Inferior parietal cortex (tissue), 1 donor: ENCODE results near the gene SLIT3.
"Not testable (repeated sequence)": the region's sequence is repeated elsewhere in the genome, so short reads cannot be mapped to it uniquely, and the experiment has no call there.

ENCODE experiments used
- DNase-seq: peaks from one replicate; pipeline ENCODE4 v3.0.0-alpha.2; 2016; ENCODE audit errors: extremely low spot score

SLIT3 gene

DNA sequence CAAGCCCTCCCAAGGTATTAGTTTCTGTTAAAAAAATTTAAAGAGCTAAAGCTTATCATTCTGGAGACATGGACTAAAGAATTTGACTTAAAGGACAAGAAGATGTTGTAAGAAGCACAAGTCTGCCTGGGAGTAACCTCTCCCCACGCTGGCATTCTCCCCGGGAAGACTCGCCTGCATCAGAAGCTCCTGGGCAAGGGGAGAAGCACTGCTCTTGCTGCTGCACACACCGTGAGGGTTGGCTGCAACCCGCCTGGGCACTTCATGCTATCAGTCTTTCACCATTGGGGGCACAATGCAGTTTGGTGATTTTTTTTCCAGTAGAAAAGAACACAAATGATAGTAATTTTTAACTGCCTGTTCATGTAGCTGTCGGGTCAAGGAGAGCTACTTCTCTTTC is 529.3 kb downstream of the SLIT3 start:
- no peak for DNase-seq

GRCh38 chr5:168770996-168771395 is 529.9 kb downstream of the SLIT3 start:
- no peak for DNase-seq

GRCh38 chr5:168770036-168770498 is 530.9 kb downstream of the SLIT3 start:
- no peak for DNase-seq

- DNase-seq, result no peak
Observed at GRCh38 chr5:168768172-168768571, 532.8 kb downstream of the SLIT3 start.

- DNase-seq, result no peak
Observed at GRCh38 chr5:168766426-168766700, 534.6 kb downstream of the SLIT3 start.

- DNase-seq, result no peak
Observed at GRCh38 chr5:168765551-168766425, 535.2 kb downstream of the SLIT3 start.

GRCh38 chr5:168765086-168765550 is 535.8 kb downstream of the SLIT3 start:
- no peak for DNase-seq

GRCh38 chr5:168756453-168757391 is 544.2 kb downstream of the SLIT3 start:
- DNase-seq, result no peak

GRCh38 chr5:168755548-168756093 is 545.3 kb downstream of the SLIT3 start:
- DNase-seq, result no peak

DNA sequence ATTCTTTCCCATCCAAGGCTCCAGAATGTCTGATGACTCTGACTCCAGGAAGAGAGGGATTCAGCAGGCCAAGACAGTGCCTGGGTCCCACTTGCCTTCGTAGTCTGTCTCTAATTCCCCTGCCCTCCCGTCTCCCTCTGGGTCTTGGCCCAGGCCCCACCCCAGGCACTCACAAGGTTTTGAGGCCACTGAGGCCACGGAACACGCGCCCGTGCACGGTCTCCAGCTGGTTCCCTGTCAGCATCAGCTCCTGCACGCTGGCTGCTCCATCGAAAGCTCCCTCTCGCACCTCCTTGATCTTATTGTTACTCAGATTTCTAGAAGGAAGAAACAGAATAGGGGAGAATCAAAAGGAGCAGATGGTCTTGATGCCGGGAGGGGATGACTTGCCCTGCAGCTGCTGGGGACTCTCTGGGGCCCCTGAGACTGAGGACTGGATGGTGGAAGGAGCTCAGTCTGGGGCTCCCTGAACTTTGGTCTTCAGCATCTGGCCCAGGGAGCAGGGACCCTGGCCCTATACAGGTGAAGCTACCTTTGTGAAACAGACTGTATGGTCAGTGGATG is 547.2 kb downstream of the SLIT3 start:
- no peak for DNase-seq

- DNase-seq, result no peak
Observed at GRCh38 chr5:168752416-168753190, 548.3 kb downstream of the SLIT3 start.

- no peak for DNase-seq
Observed at GRCh38 chr5:168752012-168752411, 548.9 kb downstream of the SLIT3 start.

DNA sequence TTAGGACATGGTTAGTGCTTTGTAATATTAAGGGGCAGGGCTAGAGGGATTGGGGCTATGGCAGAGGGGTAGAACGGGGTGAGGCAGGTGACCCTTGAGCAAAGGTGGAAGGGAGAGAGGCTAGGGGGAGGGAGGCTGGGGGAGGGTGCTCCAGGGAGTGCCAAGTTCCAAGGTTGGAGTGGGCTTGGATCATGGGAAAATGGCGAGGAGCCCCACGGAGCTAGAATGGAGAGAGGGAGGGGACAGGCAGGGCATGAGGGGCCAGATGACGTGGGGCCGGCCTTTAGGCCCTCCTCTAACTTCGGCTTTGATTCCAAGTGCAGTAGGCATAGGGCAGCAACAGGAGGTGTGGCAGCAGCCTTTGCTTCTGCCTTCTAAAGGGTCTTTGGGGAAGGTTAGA is 550.0 kb downstream of the SLIT3 start:
- DNase-seq, result no peak

DNA sequence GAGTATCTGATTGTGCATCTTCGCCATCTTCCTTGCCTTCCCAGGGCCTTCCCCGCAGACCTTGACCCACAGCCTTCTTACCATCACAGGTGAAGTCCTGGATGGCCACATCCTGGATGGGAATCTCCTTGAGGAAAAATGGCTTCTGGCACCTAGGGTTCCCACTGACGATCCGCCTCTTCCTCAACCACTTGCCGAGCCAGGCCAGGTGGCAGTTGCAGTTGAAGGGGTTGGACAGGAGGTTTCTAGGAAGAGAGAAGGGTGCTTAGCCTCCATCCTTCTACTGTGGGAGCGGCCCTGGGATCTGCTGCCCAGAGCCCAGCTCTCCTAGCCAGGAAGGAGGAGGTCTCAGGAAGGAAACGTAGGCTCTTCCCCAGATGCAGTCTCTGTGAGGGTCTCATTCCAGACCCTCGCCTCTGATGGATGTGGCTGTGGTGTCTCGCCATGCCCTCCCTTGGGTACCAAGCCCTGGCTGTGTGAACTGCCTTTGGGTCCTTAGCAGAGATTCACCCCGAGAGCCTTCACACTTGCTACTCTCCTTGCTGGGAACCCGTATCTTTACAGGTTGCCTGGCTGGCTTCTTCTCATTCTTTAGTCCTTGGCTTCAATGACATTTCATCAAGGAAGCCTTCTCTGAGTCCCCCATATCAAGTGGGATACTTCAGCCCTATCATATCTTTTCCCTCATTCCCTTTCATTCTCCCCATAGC is 551.4 kb downstream of the SLIT3 start:
- DNase-seq, result no peak

DNA sequence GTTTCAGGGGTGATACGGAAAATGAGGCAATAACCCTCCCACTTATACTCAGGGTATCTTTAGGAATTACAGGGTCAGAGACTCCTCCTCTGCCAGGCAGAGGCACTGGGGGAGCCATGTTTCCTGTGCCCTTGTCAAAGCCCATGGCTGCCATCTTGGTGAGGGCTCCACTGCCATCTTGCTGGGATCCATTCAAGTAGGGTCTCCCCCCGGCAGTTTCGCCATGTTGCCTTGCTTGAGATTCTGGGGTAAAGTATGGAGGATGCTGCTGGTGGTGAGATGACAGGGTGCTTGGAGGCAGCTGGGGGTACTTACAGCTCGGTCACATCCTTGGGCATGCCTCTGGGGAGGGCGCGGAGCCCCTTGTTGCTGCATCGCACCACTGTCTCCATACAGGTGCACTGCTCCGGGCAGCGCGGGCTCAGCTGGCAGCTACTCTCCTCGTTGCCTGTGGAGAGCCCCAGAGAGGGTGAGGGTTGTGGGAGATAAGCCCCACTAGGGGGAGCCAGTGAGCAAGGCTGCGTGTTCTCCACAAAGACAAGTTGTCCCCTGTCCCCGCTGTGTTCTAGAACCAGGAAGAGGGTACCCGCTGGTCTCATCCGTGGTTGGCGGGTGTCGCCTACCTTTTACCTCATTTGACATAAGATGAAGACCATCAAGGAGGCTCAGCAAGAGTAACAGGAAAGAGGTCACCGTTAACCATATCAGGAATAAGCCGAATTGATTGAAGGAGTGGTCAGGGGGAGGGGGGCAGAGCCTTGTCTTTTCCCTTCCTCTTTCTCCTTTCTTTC is 552.8 kb downstream of the SLIT3 start:
- DNase-seq, result peak; percentile 29

- DNase-seq, result no peak
Observed at GRCh38 chr5:168746893-168747640, 553.9 kb downstream of the SLIT3 start.

- DNase-seq, result not testable (repeated sequence)
Observed at GRCh38 chr5:168746126-168746892, 554.6 kb downstream of the SLIT3 start.

- no peak for DNase-seq
Observed at GRCh38 chr5:168743617-168744016, 557.3 kb downstream of the SLIT3 start.
